ENCODE data around the gene SNAPC3.
"Not testable (repeated sequence)": the region's sequence is repeated elsewhere in the genome, so short reads cannot be mapped to it uniquely, and the experiment has no call there.

The SNAPC3 gene

DNA sequence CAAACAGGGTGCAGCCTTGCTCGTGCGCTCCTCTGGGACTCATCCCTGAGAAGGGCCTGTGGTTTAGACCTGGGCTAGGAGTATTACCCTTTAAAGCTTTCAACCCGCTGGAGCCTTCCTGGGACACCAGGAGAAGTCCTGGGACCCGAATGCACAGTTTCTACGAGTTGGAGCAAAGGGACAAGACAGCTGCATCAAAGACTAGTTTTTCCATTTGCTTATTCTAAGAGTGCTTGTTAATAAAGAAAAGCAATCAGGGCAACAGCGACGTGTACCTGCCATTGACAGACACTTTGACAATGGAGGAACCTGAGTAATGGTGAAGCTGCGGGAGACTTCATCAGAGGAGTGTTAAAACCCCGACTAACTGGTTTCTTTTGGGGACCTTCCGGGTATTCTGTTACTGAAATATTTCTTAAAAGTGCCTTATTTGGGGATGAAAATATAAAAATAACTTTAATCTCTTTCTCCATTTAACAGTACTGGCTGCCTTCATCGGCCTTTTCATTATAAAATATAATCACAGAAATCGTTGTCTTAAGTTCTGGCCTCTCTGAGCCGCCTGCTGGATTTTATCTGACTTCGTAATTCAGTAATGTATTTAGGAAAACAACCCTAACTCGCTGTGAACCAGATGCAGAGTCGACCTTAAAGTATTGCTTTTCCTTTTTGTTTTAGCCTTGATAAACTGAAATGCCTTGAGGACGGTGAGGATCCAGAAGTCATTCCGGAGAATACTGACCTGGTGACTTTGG lies 732 bp downstream of the SNAPC3 start:
- peak; percentile 29 for DNase-seq (ENCODE audit: low spot score)

GRCh38 chr9:15426019-15426418 lies 3.3 kb downstream of the SNAPC3 start:
- DNase-seq (ENCODE audit: low spot score), result no peak

- DNase-seq (ENCODE audit: low spot score), result not testable (repeated sequence)
These were observed 5.0 kb downstream of the SNAPC3 start for GRCh38 chr9:15427702-15428101.

DNA sequence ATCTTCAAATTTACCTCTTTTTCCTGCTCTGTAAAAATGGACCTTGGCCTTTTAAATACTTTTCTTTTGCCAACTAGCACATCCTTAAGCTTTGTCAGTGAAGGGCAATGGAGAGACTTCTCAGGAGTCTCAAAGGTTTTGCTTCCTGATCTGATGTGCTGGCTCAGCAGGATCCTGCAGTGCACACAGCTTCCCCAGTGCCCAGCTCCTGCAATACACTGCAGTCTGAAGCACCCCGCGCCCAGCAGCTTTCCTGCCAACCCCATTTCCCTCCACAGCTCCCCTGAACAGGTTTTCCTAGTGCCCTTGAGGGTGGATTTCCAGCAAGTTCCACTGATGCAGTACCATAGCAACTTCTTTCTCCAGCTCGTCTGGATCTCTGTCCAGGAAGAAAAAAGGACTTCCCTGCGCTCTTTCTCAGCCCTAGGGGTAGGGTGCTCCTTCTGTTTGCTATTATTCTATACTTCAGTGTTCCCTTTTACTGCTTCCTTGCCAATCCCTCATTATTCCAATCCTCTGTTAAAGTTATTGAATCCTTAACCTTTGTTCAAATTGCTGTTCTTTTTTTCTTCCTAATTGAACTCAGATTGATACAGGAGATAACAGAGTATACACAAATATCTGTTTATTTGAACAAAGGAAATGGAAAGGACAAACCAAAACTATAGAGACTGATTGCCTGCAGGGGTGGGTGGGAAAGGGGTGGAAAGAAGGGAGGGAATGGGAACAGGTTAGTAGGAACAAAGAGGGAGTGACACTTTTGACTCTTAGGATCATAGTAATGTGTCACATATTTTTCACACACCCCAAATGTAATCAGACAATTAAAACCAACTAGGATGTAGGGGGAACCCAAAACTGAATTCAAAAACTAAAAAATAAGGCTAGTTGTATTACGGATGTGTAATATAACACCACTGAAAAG lies 8.5 kb downstream of the SNAPC3 start:
- DNase-seq (ENCODE audit: low spot score), result no peak

- no peak for DNase-seq (ENCODE audit: low spot score)
These were observed 10.5 kb downstream of the SNAPC3 start for GRCh38 chr9:15433191-15433590.

DNA sequence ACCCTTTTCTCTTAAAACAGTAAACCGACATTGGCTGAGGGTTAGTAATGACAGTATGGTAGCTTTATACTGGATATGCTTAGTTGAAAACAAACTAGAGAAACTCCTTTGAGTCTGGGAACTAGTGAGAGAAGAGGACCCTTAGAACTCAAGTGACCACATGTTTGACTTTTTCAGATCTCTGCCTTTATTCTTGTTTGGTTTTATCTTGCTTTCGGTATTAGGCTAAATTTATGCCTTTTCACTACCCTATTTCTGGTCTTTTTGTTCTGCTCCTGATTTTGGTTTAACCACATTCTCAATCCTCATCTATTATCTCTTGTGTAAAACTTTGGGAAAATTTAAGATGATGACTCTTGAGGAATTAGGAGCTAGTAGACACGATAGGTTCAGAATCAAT lies 11.0 kb downstream of the SNAPC3 start:
- DNase-seq (ENCODE audit: low spot score), result no peak

GRCh38 chr9:15438891-15439290 lies 16.2 kb downstream of the SNAPC3 start:
- DNase-seq (ENCODE audit: low spot score), result no peak

DNA sequence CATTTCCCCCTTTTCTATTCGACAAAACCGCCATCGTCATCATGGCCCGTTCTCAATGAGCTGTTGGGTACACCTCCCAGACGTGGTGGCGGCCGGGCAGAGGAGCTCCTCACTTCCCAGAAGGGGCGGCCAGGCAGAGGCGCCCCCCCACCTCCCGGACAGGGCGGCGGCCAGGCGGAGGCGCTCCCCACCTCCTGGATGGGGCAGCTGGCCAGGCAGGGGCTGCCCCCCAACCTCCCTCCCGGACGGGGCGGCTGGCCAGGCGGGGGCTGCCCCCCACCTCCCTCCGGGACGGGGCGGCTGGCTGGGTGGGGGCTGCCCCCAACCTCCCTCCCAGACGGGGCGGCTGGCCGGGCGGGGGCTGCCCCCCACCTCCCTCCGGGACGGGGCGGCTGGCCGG lies 19.2 kb downstream of the SNAPC3 start:
- not testable (repeated sequence) for DNase-seq (ENCODE audit: low spot score)

- DNase-seq (ENCODE audit: low spot score), result not testable (repeated sequence)
These were observed 19.6 kb downstream of the SNAPC3 start for GRCh38 chr9:15442264-15442663.

GRCh38 chr9:15444141-15444540 lies 21.5 kb downstream of the SNAPC3 start:
- DNase-seq (ENCODE audit: low spot score), result no peak

DNA sequence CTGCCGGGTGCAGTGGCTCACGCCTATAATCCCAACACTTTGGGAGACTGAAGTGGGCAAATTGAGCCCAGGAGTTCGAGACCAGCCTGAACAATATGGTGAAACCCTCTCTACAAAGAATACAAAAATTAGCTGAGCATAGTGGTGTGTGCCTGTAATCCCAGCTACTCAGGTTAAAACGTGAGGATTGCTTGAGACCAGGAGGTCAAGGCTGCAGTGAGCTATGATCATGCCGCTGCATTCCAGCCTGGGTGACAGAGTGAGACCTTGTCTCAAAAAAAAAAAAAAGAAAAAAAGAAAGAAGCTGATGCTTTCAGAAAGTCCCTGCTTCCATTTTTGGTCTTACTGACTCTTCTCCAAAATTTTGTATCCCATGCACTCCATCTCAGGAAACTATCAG lies 31.3 kb downstream of the SNAPC3 start:
- no peak for DNase-seq (ENCODE audit: low spot score)

- no peak for DNase-seq (ENCODE audit: low spot score)
These were observed 38.4 kb downstream of the SNAPC3 start for GRCh38 chr9:15461056-15461455.

GRCh38 chr9:15461601-15462000 lies 38.9 kb downstream of the SNAPC3 start:
- no peak for DNase-seq (ENCODE audit: low spot score)

GRCh38 chr9:15468145-15468544 lies 45.5 kb downstream of the SNAPC3 start:
- DNase-seq (ENCODE audit: low spot score), result no peak

DNA sequence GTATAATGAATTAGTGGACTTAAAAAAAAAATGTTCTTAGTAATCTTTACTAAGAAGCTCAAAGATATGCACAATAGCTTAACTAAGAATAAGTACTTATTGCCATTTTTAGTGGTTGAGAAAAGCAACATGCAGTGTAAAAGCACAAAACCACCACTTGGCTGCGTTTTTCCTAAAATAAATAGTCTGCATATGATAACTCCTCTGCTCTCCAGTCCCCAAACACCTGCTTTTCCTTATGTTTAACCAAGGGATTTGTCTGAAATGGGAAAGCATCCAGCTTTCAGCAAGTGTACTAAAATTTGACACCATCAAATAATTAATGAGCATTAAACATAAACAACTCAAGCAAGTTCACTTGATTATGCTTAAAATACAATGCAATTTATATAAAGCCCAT lies 46.7 kb downstream of the SNAPC3 start:
- no peak for DNase-seq (ENCODE audit: low spot score)

GRCh38 chr9:15469862-15470261 lies 47.2 kb downstream of the SNAPC3 start:
- no peak for DNase-seq (ENCODE audit: low spot score)

GRCh38 chr9:15475923-15476536 lies 53.4 kb downstream of the SNAPC3 start:
- DNase-seq (ENCODE audit: low spot score), result no peak

DNA sequence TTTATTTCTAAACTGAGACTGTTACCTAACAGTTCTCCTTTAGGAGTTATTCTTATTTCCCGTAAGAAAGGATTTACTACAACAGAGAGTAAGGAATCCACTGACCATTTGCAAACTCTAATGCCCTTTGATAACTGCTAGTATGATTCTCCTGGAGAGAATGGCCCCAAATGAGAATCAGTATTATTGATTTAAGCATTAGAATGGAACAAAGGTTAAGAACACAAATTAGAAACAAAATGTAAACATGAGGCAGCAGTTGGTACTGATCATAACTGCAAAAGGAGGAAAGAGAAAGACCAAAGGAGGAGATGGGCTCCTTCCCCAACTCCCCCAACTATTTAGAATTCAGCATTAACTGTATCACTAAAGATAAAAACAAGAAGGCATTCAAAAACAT lies 57.4 kb downstream of the SNAPC3 start:
- DNase-seq (ENCODE audit: low spot score), result no peak

DNA sequence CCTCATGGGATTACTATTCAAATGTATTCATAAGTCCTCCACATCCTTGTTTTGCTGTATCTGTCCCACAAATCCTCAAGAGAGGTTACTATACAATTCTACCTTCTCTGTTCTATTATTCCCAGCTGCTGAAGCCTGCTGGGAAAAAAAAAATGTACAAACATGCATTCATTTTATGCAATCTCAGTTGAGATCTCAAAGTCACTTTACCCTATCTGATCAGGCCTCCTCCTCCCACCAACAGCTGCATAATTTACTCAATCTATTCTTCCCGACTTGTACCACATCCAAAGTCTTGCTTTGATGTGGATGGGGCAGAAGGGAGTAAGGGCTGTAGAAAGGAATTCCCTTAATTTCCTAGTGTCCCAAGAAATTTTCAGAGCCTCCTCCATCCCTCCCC lies 59.5 kb downstream of the SNAPC3 start:
- DNase-seq (ENCODE audit: low spot score), result no peak

- no peak for DNase-seq (ENCODE audit: low spot score)
These were observed 62.1 kb downstream of the SNAPC3 start for GRCh38 chr9:15484802-15485201.

GRCh38 chr9:15485836-15486666 lies 63.4 kb downstream of the SNAPC3 start:
- no peak for DNase-seq (ENCODE audit: low spot score)

DNA sequence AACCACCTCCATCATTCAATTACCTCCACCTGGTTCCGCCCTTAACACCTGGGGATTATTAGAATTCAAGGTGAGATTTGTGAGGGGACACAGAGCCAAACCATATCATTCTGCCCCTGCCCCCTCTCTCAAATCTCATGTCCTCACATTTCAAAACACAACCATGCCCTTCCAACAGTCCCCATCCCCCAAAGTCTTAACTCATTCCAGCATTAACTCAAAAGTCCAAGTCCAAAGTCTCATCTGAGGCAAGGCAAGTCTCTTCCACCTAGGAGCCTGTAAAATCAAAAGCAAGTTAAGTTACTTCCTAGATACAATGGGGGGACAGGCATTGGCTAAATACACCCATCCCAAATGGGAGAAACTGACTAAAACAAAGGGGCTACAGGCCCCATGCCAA lies 69.3 kb downstream of the SNAPC3 start:
- DNase-seq (ENCODE audit: low spot score), result no peak
